ENCODE results near the gene MCM3.

The MCM3 gene

DNA sequence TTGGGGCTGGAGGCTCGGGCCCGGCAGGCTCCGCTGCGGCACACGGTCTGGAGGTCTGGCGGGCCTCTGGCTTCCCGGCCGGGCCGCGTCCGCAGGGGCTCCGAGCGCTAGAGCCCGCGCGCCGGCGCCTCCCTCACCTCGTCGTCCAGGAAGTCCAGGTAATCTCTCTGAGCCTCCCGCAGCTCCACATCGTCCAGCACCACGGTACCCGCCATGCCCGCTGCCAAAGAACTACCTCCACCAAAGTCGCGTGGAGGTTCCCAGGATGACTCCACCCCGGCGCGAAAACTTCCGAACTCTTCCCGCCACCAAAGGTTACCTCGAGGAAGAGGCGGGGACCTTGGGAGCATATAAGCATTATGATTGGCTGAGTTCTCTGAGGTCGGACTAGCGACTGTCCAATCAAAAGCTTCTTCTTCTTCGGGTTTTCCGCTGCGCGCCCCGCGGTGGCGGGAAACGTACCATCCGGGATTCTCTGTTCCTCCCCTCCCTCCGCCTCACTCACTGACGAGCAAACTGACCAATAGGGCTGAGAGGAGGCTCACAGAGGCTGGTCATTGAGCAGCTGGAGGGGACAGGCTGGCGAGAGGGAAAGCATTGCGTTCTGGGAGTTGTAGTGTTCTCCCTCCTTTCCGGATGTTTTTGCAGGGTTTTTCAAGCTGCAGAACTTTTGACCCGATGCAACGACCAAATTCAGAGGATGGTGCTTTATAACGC lies at the start of gene MCM3:
TSS of gene MCM3 (minus strand) at position 283 of the 717 bp plus-strand sequence. CDS start at position 215, 68 bp downstream.
- DNase-seq = peak; percentile 99

DNA sequence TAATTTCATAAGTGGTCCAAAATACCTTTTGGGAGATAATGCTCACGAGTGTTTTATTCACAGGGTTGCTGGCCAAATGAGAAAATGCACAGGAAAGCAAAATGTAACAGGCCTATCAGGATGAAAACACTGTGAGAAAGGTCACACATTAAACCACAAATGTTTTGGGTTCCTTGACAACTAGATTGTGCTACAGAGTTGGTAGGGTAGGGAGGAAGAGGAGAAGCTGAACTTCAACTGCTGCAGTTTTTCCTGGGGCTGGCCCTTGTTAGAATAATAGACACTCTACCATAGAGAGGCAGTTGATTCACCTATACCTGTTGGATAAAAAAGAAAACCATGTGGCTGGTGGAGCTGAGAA lies 49.3 kb upstream of the MCM3 start:
- DNase-seq = no peak

DNA sequence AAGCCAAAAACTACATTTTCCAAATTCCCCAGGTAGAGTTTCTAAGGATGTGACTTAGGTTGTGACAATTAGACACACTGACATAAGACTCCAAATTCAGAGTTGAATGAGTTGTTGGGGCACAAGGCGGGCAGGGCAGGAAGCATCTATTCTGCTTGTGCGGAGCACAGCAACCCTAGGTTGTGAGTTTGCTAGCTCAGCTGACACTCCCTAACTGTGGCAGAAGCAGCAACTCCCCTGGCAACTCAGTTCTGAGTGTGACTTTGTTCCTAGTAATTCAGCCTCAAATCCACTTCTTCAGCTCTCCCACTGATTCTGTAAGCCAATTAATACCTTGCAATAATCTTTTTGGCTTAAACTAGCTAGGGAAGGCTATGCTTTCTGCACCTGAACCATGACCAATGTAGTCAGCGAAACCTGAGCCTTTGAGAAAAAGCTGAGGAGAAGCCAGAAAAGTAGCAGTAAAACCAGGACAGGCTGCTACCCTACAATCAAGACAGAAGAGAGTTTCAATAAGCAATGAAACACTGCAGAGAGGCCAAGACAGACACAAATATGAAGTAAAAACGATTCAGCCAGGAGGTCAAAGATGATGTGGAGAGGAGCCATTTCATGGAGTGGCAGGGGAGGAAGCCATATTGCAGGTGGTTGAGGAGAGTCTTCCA lies 47.4 kb upstream of the MCM3 start:
- DNase-seq = no peak

DNA sequence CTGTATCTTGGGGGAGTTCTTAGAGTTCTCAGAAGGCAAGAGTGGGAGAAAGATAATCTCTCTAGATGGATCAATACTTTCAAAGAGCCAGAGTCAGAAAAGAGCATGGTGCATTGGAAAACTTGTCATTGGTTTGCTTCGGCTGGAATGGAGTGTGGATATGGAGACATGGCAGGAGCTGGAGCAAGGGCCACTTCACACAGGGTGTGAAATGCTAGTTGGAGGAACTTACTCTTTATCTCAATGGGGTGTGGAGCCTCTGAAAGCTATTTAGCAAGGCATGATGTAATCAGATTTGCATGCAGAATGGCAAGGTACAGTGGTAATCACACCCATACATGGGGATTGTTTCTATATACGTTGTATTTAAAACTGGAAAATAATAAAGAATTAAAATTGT lies 45.9 kb upstream of the MCM3 start:
- no peak for DNase-seq

DNA sequence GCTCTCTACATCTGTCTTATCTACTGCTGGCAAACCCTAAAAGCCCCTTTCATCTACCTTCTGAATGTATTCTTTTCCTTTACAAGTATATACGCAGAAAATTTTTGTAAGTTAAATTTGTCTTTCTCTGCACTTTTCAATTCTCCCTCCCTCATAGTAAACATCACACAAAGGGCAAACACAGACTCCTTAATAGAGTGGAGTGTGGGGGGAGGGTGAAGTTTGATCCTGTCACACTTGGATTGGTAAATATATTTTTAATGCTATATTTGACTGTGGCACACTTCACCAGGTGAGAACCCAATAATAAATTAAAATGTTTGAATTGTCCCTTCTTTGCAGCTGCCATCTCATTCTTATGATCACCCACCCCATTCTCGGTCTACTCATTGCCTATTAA lies 44.2 kb upstream of the MCM3 start:
- peak; percentile 15 for DNase-seq

DNA sequence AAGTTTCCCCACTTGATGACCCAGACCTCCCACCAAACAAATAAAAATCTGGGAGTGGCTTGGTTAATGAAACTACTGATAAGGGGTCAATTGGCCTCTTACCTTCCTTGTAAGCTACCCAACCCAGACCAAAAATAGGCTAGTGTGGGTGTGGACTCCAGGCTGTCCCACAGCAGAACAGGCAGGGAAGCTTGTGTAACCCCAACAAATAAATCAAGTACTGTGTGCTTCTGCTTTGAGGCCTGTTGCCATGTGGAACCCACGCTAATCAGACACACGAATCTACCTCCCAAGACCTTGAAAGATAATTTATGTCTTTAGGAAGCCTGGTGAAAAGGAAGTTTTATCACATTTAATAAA lies 43.7 kb upstream of the MCM3 start:
- no peak for DNase-seq

DNA sequence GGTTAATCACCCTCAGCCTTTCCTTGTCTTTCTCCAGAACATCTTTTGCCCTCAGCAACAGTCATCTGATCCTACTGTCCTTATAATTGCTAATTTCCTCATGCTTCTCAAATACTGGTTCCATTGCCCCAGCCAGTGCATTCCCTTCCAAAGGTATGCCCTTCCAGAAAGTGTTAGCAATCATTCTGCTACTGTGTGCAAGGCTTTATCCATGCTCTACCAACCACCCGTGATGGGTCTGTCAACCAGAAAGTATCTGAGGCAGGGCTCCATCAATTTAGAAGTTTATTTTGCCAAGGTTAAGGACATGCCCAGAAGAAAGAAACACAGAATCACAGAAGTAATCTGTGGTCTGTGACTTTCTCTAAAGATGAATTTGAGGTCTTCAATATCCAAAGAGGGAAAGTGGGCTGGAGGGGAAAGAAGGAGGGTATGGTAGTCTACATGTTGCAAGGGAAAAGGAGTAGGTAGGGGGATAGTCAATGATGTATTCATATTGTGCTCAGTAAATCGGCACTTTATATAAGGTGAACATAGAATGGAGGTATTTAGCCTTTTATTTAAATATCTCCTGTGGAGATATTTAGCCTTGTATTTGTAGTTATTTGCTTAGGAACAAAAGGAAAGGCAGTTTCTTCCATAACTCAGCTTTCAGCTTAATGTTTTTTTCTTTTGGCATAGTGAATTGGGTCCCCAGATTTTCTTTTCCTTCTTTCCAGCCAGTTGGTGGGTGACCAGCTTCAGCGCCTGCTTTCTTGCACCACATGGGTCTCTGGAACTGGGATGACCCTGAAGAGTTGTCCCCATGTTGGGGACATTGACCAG lies 42.2 kb upstream of the MCM3 start:
- no peak for DNase-seq

DNA sequence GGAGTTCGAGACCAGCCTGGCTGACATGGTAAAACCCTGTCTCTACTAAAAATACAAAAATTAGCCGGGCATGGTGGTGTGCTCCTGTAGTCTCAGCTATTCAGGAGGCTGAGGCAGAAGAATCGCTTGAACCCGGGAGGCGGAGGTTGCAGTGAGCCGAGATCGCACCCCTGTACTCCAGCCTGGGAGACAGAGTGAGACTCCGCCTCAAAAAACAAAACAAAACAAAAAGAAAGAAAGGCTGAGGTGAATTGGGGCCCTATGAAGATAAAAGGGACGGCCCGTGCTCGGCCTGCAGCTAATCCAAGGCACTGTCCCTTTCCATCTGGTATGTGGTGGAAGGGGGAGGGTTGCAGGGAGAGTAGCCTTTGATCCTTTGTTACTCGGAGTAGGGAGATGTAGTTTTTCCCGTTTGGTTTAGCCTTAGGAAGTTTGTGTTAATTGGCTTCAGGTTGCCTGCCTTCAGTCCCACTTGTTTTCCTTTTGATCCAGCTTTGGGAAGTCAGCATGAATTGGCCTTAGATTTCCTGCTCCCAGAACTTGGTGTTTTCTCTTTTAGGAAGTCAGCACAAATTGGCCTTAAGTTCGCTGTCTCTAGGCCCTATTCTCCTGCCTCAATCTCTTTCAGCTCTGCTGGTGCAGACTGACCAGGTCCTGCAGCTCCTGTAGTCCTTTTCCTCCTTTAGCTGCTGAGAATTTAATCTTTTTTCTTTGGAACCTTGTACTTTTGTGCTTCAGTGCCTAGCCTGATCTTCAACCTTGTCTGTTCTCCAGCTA lies 41.3 kb upstream of the MCM3 start:
- no peak for DNase-seq

DNA sequence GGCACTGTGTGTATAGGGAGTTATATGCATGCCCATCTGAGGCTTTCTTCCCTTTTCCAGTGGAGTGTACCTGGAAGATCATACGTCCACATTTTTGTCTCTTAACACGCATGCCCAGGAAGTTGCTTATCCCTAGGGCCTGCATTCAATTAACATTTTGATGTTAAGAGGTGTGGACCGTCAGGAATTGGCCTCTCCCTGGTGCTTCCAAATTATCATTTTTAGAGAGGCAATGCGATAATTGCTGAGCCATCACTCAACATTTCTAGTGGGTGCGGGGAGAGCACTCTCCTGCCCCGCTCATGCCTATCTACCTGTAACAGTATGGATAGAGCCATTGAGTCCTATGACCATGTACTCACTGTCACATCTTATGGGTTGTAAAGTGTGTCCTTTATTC lies 39.6 kb upstream of the MCM3 start:
- DNase-seq = no peak

DNA sequence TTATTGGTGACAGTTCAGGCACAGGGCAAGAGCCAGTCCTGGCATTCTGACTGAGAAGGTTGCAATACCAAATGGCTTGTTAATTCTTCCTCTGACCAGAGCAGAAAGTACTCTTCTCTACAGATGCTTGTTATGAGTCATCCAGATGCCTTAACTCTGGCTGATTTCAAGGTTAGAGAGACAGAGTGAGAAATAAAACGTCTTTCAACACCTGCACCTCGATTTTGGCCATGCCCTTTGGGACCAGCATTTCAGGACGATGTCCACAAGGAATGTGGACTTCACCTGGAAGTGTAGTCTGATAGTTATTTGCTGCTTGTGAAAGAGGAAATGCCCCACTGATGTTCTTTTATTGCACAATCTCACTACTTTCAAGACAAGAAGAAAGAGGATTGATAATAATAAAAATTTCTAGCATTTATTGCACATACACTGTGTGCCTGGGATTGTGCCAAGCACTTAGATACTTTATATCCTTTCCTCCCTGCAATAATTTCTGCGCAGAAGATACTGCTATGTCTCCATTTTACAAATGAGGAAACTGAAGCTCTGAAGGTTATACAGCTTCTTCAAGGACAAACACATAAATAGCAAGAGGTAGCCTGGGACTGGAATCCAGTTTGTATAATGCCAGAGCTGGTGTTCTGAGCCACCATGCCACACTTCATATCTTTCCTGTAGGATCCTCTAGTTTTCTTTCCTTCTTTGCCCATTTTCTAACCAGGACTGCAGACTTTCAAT lies 33.5 kb upstream of the MCM3 start:
- no peak for DNase-seq

DNA sequence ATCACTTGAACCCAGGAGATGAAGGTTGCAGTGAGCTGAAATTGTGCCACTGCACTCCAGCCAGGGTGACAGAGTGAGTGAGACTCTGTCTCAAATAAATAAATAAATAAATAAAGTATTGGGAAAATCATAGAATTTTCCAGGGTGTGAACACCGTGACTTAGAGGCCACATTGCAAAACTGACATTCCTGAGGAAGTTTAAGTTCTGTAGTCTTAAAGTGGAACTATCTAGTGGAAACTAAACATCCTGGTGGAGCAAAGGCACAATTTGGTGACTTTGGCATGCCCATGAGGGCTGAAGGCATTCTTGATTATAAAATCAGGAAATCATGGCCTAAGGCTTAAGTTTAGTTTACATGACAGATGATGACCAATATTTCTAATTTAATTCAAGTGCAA lies 32.7 kb upstream of the MCM3 start:
- DNase-seq = no peak

DNA sequence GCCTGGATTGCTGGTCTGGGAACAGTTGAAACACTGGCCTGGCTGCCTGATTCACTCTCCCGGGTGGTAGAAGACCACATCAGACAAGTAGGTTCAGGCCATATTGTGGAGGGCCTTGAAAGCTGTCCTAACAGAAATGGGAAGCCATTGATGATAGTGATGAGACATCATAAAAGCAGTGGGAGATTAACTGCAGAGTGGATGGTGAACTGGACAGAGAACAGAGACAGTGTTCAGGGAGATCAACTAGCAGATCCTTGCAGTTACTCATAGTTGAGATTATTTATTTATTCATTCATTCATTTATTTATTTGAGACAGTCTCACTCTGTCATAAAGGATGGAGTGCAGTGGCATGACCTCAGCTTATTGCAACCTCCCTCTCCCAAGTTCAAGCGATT lies 30.2 kb upstream of the MCM3 start:
- no peak for DNase-seq

DNA sequence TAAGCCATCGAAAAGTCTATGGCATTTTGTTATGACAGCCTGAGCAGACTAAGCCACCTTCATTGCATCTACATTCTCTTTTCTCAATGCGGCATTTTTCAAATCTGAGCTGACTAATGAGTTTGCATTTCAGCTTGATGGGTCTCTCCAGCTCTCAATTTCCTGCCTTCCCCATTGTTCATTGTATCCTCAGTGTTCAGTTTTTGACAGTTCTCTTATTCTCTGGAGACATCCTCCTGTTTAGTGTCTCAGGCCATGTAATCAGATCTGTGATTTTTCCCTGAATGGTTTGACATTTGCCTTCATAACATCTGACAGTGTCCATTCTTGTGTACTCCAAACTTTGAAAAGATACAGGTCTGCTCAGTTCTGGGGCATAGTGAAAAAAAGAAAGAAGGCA lies 27.9 kb upstream of the MCM3 start:
- DNase-seq = no peak

DNA sequence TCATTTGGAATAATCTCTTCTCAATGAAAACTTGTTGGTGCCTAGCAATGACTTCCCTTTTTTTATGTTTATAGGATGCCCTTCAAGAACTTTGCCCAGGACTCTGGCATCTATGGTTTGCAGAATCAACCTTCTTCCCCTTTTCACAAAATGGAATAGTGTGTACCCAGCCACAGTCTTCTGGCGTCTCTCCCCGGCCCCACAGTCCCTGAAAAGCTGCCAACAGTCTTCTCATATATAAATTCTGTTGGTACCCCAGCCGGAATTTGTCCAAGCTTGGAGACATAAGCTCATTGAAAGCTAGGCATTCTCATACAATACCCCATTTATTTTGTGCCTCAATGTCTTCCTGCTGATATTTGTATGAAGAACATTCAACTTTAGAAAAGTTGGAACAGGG lies 26.4 kb upstream of the MCM3 start:
- no peak for DNase-seq

DNA sequence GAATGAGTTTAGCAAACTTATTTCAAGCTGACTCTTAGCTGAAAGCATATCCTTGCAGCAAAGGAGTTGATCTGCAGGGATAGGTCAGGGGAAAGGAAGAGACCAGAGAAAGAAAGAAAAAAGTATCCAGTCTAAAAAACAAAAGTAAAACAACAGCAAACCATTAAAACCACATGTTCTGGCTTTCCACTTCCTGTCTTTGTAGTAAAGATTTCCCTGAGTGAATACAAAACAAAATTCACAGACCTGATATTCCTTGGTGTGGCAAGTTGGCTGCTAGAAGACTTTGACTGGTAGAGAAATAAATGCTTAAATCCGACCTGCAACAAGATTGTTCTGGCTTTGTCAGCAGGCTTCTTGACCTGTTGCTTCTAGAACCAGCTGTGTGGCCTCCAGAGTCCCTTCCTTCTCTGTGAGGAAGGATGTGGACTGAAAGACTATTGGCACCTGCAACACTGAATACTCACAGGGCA lies 23.4 kb upstream of the MCM3 start:
- no peak for DNase-seq

DNA sequence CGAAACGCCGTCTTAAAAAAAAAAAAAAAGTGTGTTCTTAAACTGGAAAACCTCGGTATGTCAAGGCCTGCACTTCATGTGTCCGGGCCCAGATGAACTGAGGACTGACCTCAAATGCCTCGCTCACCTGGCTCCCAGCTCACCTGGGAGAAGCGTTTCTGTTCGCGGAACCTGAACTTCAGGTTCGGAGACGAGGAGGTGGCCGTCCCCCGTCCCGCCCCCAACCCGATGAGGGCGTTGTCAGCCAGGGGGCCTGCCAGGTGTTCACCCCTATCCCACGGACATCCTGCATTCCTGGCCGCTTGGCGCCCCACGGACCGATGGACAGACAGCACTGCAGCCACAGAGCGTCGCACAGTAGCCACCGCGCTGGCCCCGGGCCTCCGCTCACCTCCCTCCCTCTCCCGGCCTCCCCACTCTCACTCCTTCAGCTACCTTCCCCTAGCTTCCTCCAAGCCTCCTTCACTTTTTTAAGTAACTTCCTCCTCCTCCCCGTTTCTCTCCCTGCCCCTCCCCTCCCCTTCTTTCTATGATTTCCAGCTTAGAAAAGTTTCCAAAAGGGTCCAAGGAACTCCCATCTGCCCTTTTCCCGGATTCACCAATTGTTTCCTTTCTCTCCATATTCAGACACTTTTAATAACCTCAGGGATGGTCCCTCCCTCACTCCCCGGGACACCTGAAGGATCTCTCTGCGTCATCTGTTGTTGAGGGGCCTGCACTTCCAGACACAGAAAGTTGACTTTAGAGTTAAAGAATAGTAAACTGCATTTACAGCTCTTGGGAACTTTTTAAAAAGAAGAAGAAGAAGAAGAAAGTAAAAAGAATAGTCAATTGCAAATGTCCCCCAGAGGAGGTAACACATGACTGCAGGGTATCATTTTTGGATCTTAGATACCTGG lies 22.7 kb upstream of the MCM3 start:
- DNase-seq = no peak

DNA sequence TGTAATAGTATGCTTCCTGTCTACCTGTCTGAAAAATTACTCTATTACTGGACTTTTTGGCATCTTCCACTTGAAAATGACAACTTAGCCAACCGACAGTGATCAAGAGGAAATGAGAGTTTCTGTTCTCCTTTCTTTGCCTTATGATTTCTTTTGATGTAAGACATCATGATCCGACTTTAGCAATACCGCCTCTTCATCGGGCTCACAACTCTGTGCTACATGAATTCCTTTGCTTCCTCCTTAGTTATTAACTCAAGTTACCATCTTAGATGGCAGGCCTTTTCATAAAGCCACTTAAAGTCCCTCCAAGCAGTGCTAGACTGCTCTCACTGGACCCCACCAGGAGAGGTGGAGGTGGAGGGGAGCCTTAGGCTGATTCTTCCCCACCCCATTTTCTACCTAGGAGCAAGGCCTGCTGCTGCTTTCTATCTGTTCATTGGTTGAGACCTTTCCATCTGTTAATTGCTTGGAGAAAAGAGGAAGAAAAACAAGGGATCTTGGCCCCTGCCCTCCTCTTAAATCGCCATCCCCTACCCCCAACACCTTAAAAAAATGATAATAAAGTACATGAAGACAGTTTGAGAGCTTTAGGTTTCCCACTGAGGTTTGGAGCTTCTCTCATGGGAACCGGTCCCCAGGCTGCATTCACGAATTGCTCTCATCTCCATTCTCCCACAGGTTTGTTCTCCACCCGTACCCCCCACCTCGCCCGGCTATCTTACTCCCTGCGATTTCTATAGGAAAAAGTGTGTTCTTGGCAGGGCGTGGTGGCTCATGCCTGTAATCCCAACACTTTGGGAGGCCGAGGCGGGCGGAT lies 21.6 kb upstream of the MCM3 start:
- DNase-seq = no peak

DNA sequence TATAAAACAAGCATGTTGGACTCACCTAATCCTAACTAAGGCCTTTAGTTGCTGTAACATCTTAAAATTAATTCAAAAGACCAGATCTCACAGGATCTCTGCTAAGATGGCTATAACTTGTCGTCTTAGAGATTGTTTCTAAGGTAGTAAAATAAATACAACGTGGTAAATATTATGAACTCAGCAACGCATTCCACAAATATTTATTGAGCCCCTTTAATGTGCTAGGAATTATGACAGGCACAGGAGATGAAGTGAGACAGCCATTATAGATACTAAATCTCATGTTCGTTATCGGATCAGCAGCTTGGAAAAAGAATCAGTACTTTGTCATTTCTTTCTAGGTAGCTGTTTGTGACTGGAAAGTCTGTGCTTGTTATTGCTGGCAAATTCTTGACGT lies 20.9 kb upstream of the MCM3 start:
- no peak for DNase-seq

DNA sequence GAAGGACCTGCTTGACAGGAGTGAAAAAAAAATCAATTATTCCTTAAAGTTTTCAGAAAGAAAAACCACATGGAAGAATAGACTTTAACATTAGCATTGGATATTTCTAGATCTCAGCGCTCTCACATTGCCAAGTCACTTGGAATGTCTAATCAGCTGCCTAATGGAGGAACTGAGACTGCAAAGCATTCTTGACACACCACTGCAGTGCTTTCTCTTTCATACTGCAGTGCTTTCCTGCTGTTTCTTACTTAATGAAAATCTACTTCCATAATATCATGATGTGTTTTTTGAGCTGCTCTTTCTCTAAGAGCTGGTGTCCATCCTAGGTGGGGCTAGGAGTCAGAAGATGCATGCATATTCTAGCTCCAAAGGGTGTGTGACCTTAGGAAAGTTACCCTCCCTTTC lies 20.4 kb upstream of the MCM3 start:
- no peak for DNase-seq

DNA sequence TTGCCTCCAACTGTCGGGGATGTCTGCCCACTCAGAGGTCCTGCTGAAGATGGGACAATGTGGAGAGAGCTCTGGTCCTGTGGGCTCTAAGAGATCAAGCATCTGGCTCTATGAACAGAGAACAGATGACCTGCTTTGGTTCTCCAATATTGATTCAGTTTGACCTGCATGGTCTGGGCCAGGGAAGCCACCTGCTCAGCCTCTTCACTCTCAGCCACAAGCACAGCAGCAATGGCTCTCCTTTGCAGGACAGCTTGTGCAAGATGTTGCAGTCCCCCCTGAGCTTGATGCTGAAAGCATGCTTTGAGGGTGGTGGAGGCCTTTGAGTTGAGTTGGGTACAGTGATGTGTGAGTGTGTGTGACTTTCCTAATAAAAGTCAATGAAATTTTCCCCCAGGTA lies 18.6 kb upstream of the MCM3 start:
- no peak for DNase-seq

DNA sequence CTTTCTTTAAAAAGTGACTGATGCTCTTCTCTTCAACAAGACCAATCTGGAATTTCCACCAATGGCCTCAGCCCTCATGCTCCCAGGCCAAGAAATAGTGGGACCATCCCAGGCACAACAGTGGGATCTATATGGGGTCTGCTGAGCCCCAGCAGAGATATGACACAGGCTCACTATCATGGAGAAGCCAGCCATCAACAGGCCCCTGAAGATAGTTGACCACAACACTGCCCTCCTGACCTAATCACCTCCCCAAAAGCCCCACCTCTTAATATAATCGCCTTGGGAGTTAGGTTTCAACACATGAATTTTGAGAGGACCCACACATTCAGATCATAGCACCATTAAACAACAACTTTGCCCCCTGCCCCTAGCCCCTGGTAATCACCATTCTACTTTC lies 16.8 kb upstream of the MCM3 start:
- no peak for DNase-seq

Data from NCI-H1436 (cell line).